Measurements from ENCODE around the gene STAMBP. TPM values are rescaled to one million over a fixed set of nuclear protein-coding genes. Genes with fewer than 3 reads are reported as not detected.

The STAMBP gene
- total and polyA plus RNA-seq, 2 of the 4 experiments (the other 2 are of a cell fraction): 29.7 to 38.7 TPM

DNA sequence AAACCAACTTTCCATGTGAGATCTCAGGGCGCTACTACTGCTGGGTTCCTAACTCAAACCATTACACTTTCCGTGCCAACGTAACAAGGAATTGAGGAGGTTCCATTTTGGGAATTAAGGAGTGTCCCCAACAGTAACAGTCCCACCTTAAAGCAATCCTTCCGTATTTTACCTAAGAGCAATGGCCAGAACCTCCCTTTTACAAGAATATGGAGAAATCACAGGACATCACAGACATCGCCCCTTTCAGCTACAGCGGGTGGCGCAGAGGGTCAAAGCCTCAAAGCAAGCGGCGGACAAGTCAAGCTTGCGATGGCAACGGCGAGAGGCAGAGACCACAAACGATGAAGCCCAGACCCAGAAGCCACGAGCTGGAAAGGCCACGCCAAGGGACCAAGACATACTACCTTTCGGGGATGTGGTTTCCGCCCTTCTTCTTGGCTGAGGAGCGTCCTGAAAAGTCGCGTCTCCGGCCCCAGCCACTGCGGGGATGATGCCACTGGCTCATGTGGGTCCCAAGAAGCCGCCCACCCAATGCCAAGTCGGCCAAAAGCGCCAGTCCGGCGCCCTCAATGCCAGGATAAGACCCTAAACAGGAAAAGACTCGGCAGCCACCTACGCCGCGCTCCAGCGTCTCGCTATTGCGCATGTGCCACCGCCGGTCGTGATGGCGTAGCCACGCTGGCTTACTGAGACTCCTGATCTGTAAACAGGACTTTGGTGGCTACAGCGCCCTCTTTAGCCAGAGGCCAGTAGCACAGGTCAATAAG, 49.1 kb upstream of the STAMBP start, which contains the start of gene DUSP11:
Gene DUSP11, minus strand, starts transcription at position 637 of the 770 bp plus-strand sequence. Its CDS starts 129 bp downstream, at position 508.
- H3K9me1 ChIP-seq (ENCODE audit: insufficient read depth, low read length): 0 out of 2 replicates have a peak, but pooled peaks cover 3% of the 10 kb centered on the region
- no peaks in the 10 kb centered on the region for H3K27me3 ChIP-seq (ENCODE audit: control insufficient read depth, insufficient read depth, low read length)
- peak within 1 kb of the TSS; percentile 78 for H3K56ac ChIP-seq (ENCODE audit: extremely low read depth, insufficient read depth, low read length)
- CTCF ChIA-PET: no interaction called here
- H2AK9ac ChIP-seq (replicated peaks; ENCODE audit: low read depth, low read length, poor library complexity): peak within 1 kb of the TSS; percentile 97
- POLR2A ChIA-PET (ENCODE audit: unreplicated experiment): no interaction called here
- H2BK15ac ChIP-seq (ENCODE audit: low read depth, low read length): peak within 1 kb of the TSS; percentile 17; the same call in 1 of the 3 replicates
- peak within 1 kb of the TSS; percentile 78 for H3K4me3 ChIP-seq (ENCODE audit: insufficient read depth, low read depth, low read length)
- dilution Hi-C loops (cut with HindIII; ENCODE audit: low sequenced_read_pairs, unreplicated experiment): no loop called here
- peak; percentile 99 for ATAC-seq (ENCODE audit: low read depth)
- no peak within 1 kb of the TSS for H2BK20ac ChIP-seq (ENCODE audit: low read depth, low read length)
- peak within 1 kb of the TSS; percentile 77 for H3K4me2 ChIP-seq (ENCODE audit: low read depth, low read length)
- peak within 1 kb of the TSS; percentile 82 for H3K23ac ChIP-seq (ENCODE audit: low read depth, low read length)
- H4K20me1 ChIP-seq (ENCODE audit: insufficient read depth, low read length): peaks cover 3% of the 10 kb centered on the region; the same call in 1 of the 2 replicates
- intact Hi-C loops (cut with micrococcal nuclease): no loop called here
- peak within 1 kb of the TSS; percentile 92 for H2AK5ac ChIP-seq (ENCODE audit: low read depth, low read length)
- peak within 1 kb of the TSS; percentile 98 for H2AFZ ChIP-seq (replicated peaks; ENCODE audit: low read length, poor library complexity)
- peak within 1 kb of the TSS; percentile 79 for H3K27ac ChIP-seq (ENCODE audit: insufficient read depth, low read length)
- H4K8ac ChIP-seq (ENCODE audit: low read depth in 2 of 2, low read length in 2 of 2): peak within 1 kb of the TSS; percentile 72 to 97
- H4K5ac ChIP-seq (ENCODE audit: low read depth, low read length): peak within 1 kb of the TSS; percentile 77
- WGBS, 2 experiments (ENCODE audit: extremely low coverage in 2 of 2, insufficient read length in 1 of 2): 2% methylated on average over 29 of the region's 40 CpGs; no CpG with 5 or more reads in 1 of the 2 experiments
- H4K91ac ChIP-seq (ENCODE audit: insufficient read depth, low read depth, low read length): peak within 1 kb of the TSS; percentile 91
- peaks cover 9% of the 10 kb centered on the region for H3K36me3 ChIP-seq (ENCODE audit: control insufficient read depth, insufficient read depth, low read length)
- peak within 1 kb of the TSS; percentile 74 for H2BK5ac ChIP-seq (ENCODE audit: low read depth, low read length, poor library complexity, severe bottlenecking)
- peaks cover 5% of the 10 kb centered on the region; the same call in 1 of the 2 replicates for H3K4me1 ChIP-seq (ENCODE audit: control insufficient read depth, insufficient read depth, low read length)
- H2BK120ac ChIP-seq (ENCODE audit: low read depth, low read length): peak within 1 kb of the TSS; percentile 28; the same call in 1 of the 2 replicates
- BruUV-seq (replicated peaks): no TSS peak
- H3K9me3 ChIP-seq (ENCODE audit: control insufficient read depth, insufficient read depth, low read length): no peaks in the 10 kb centered on the region
- peak within 1 kb of the TSS; percentile 97 for H3K14ac ChIP-seq (replicated peaks; ENCODE audit: low read depth, low read length)
- H3K4ac ChIP-seq (ENCODE audit: low read depth, low read length): peak within 1 kb of the TSS; percentile 93
- DNase-seq: peak; percentile 92
- peak within 1 kb of the TSS; percentile 96 for H3K9ac ChIP-seq (ENCODE audit: low read depth, low read length)
- in situ Hi-C loops (cut with MboI; ENCODE audit: low sequenced_read_pairs): no loop called here
- H3K18ac ChIP-seq (ENCODE audit: low read depth, low read length): peak within 1 kb of the TSS; percentile 46
- H3K79me1 ChIP-seq (ENCODE audit: low read depth in 1 of 2, low read length in 2 of 2): peaks cover 10 to 29% of the 10 kb centered on the region in 2 experiments; a peak in 2 of 4 replicates
- TF ChIP-seq, protein P1, sequence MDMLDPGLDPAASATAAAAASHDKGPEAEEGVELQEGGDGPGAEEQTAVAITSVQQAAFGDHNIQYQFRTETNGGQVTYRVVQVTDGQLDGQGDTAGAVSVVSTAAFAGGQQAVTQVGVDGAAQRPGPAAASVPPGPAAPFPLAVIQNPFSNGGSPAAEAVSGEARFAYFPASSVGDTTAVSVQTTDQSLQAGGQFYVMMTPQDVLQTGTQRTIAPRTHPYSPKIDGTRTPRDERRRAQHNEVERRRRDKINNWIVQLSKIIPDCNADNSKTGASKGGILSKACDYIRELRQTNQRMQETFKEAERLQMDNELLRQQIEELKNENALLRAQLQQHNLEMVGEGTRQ (IDR thresholded peaks at IDR 0.05; ENCODE audit: low read depth, low read length): 0 out of 2 replicates have a peak, but pooled peaks have one; percentile 28
- TF ChIP-seq RAD21 (IDR thresholded peaks at IDR 0.05; ENCODE audit: low read length) (peak; percentile 50), BHLHE40 (IDR thresholded peaks at IDR 0.05; ENCODE audit: low read depth, low read length) (no peak), MAFK (IDR thresholded peaks at IDR 0.05; ENCODE audit: low read depth, low read length) (no peak), POLR2A (IDR thresholded peaks at IDR 0.05; ENCODE audit: low read depth, low read length) (peak; percentile 68), MXI1 (IDR thresholded peaks at IDR 0.05; ENCODE audit: borderline replicate concordance, low read depth, low read length) (peak; percentile 76), SMC3 (IDR thresholded peaks at IDR 0.05; ENCODE audit: low read depth, low read length) (peak; percentile 41), FOS (IDR thresholded peaks at IDR 0.05; ENCODE audit: low read depth, low read length) (no peak), CEBPB (IDR thresholded peaks at IDR 0.05; ENCODE audit: low read depth, low read length) (no peak), RCOR1 (IDR thresholded peaks at IDR 0.05; ENCODE audit: insufficient replicate concordance, low read length) (no peak), MAZ (IDR thresholded peaks at IDR 0.05; ENCODE audit: borderline replicate concordance, low read depth, low read length) (peak; percentile 40; the same call in 1 of the 2 replicates), CHD1 (IDR thresholded peaks at IDR 0.05; ENCODE audit: low read depth, low read length) (no peak)
- TF ChIP-seq, protein P2, sequence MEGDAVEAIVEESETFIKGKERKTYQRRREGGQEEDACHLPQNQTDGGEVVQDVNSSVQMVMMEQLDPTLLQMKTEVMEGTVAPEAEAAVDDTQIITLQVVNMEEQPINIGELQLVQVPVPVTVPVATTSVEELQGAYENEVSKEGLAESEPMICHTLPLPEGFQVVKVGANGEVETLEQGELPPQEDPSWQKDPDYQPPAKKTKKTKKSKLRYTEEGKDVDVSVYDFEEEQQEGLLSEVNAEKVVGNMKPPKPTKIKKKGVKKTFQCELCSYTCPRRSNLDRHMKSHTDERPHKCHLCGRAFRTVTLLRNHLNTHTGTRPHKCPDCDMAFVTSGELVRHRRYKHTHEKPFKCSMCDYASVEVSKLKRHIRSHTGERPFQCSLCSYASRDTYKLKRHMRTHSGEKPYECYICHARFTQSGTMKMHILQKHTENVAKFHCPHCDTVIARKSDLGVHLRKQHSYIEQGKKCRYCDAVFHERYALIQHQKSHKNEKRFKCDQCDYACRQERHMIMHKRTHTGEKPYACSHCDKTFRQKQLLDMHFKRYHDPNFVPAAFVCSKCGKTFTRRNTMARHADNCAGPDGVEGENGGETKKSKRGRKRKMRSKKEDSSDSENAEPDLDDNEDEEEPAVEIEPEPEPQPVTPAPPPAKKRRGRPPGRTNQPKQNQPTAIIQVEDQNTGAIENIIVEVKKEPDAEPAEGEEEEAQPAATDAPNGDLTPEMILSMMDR (conservative IDR thresholded peaks at IDR 0.05; ENCODE audit: low read depth, low read length): peak; percentile 93
- TF ChIP-seq, protein P3, sequence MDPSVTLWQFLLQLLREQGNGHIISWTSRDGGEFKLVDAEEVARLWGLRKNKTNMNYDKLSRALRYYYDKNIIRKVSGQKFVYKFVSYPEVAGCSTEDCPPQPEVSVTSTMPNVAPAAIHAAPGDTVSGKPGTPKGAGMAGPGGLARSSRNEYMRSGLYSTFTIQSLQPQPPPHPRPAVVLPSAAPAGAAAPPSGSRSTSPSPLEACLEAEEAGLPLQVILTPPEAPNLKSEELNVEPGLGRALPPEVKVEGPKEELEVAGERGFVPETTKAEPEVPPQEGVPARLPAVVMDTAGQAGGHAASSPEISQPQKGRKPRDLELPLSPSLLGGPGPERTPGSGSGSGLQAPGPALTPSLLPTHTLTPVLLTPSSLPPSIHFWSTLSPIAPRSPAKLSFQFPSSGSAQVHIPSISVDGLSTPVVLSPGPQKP (IDR thresholded peaks at IDR 0.05; ENCODE audit: borderline replicate concordance, low read depth, low read length): no peak

All from IMR-90 (cell line).